Neural cell (in vitro differentiated cells): ENCODE data around the gene LRRC8B. TPM values are rescaled to one million over a fixed set of nuclear protein-coding genes. Genes with fewer than 3 reads are reported as not detected.

Experiments
- H2AFZ ChIP-seq: fragments of 200-600, 300-800 bp; sonication (generic), shearing (Covaris generic); 2 replicates; pipeline ENCODE4 v1.6.0; 2014; ENCODE audit warnings: low read depth, mild to moderate bottlenecking, antibody characterized with exemption, low read length, moderate library complexity
- H3F3A ChIP-seq: fragments of 200-600 bp; shearing (Covaris generic); 2 replicates; pipeline ENCODE4 v1.6.1; 2016; ENCODE audit warnings: mild to moderate bottlenecking, moderate library complexity, mixed read lengths, antibody characterized with exemption, low read length; ENCODE audit not compliant: insufficient read depth, poor library complexity, severe bottlenecking
- H3K27ac ChIP-seq: fragments of 200-600, 300-800 bp; sonication (generic), shearing (Covaris generic); 2 replicates; pipeline ENCODE4 v1.5.1; 2014; ENCODE audit warnings: mild to moderate bottlenecking, low read length, moderate library complexity
- H3K27me3 ChIP-seq: fragments of 300-800, 200-600 bp; sonication (generic), shearing (Covaris generic); 2 replicates; pipeline ENCODE4 v1.6.0; 2014; ENCODE audit warnings: mild to moderate bottlenecking, low read depth, low read length, moderate library complexity; ENCODE audit not compliant: insufficient read depth
- H3K36me3 ChIP-seq: fragments of 300-800, 200-600 bp; sonication (generic), shearing (Covaris generic); 2 replicates; pipeline ENCODE4 v1.5.1; 2014; ENCODE audit warnings: mild to moderate bottlenecking, antibody characterized with exemption, low read length, moderate library complexity; ENCODE audit not compliant: insufficient read depth
- H3K4me2 ChIP-seq: fragments of 300-800, 200-600 bp; sonication (generic), shearing (Covaris generic); 2 replicates; pipeline ENCODE4 v1.6.0; 2014; ENCODE audit warnings: mild to moderate bottlenecking, low read length
- H3K4me3 ChIP-seq: fragments of 300-800, 200-600 bp; sonication (generic), shearing (Covaris generic); 2 replicates; pipeline ENCODE4 v1.5.1; 2014; ENCODE audit warnings: mild to moderate bottlenecking, low read length, moderate library complexity
- H3K79me2 ChIP-seq: fragments of 200-600 bp; shearing (Covaris generic); replicated peaks from 2 replicates; pipeline ENCODE4 v1.6.0; 2014; ENCODE audit warnings: mild to moderate bottlenecking, low read length, moderate library complexity; ENCODE audit not compliant: insufficient read depth
- H3K9ac ChIP-seq: fragments of 300-800, 200-600 bp; sonication (generic), shearing (Covaris generic); 2 replicates; pipeline ENCODE4 v1.6.1; 2016; ENCODE audit warnings: mild to moderate bottlenecking, low read length, mixed read lengths
- H3K9me2 ChIP-seq: fragments of 200-600 bp; shearing (Covaris generic); 2 replicates; pipeline ENCODE4 v1.6.1; 2016; ENCODE audit warnings: mild to moderate bottlenecking, low read length, mixed read lengths; ENCODE audit not compliant: insufficient read depth
- H3K9me3 ChIP-seq: fragments of 200-600, 300-800 bp; sonication (generic), shearing (Covaris generic); 2 replicates; pipeline ENCODE4 v1.6.1; 2016; ENCODE audit warnings: mild to moderate bottlenecking, mixed run types, low read length, moderate library complexity, mixed read lengths
- H4K20me1 ChIP-seq: fragments of 200-600 bp; shearing (Covaris generic); 2 replicates; pipeline ENCODE4 v1.6.1; 2016; ENCODE audit warnings: mild to moderate bottlenecking, mixed run types; ENCODE audit not compliant: insufficient read depth
- CTCF ChIP-seq: fragments of 450-650 bp; IDR thresholded peaks from 2 replicates; pipeline ENCODE4 v1.5.1; 2014; ENCODE audit warnings: antibody characterized with exemption, mild to moderate bottlenecking, moderate library complexity; ENCODE audit not compliant: poor library complexity, severe bottlenecking
- EP300 ChIP-seq: fragments of 450-650 bp; conservative IDR thresholded peaks from 2 replicates; pipeline ENCODE4 v1.6.1; 2014; ENCODE audit warnings: antibody characterized with exemption, mild to moderate bottlenecking, moderate library complexity; ENCODE audit not compliant: poor library complexity, severe bottlenecking
- EZH2 ChIP-seq: fragments of 200-600, 300-800 bp; shearing (Covaris generic), sonication (generic); IDR thresholded peaks from 2 replicates; pipeline ENCODE4 v1.6.1; 2014; ENCODE audit warnings: antibody characterized with exemption, low read length, borderline replicate concordance, mild to moderate bottlenecking; ENCODE audit not compliant: insufficient read depth, poor library complexity, severe bottlenecking
- MXI1 ChIP-seq: fragments of 450-650 bp; conservative IDR thresholded peaks from 2 replicates; pipeline ENCODE4 v1.6.1; 2014; ENCODE audit warnings: antibody characterized with exemption, mild to moderate bottlenecking; ENCODE audit not compliant: poor library complexity, severe bottlenecking
- POLR2AphosphoS5 ChIP-seq: IDR thresholded peaks from 2 replicates; pipeline ENCODE4 v1.6.1; 2012
- RAD21 ChIP-seq: fragments of 450-650 bp; conservative IDR thresholded peaks from 2 replicates; pipeline ENCODE4 v1.6.1; 2014; ENCODE audit warnings: antibody characterized with exemption, mild to moderate bottlenecking, moderate library complexity
- REST ChIP-seq: IDR thresholded peaks from 2 replicates; pipeline ENCODE4 v1.6.1; 2012; ENCODE audit warnings: borderline replicate concordance
- SMC3 ChIP-seq: fragments of 450-650 bp; conservative IDR thresholded peaks from 2 replicates; pipeline ENCODE4 v1.6.1; 2014; ENCODE audit warnings: antibody characterized with exemption, mild to moderate bottlenecking, moderate library complexity; ENCODE audit not compliant: poor library complexity
- TAF1 ChIP-seq: IDR thresholded peaks from 2 replicates; pipeline ENCODE4 v1.6.1; 2012; ENCODE audit warnings: low read depth
- polyA plus RNA-seq: library from polyadenylated mRNA; depleted of rRNA; stranded (reverse); fragments of >200 nt; gene quantifications from 2 replicates; pipeline ENCODE4 v1.2.3, GENCODE V29; 2014

LRRC8B gene
- polyA plus RNA-seq, 1 donor from 2014 or later = 15.9 TPM

- H3K27ac ChIP-seq = no peak overlapping the region
Observed at GRCh38 chr1:89611721-89612120, 87.1 kb downstream of the LRRC8B start.

GRCh38 chr1:89613928-89614327 is 89.3 kb downstream of the LRRC8B start:
- Histone ChIP-seq H3K79me2 (no peaks in the 10 kb centered on the region), H4K20me1 (no peaks in the 10 kb centered on the region), H3F3A (no peaks in the 10 kb centered on the region), H3K4me2 (no peak overlapping the region), H3K9me3 (no peaks in the 10 kb centered on the region), H3K9ac (no peak overlapping the region), H3K9me2 (no peaks in the 10 kb centered on the region), H3K27ac (no peak overlapping the region), H3K27me3 (no peaks in the 10 kb centered on the region), H3K4me3 (no peak overlapping the region), H2AFZ (no peak overlapping the region), H3K36me3 (no peaks in the 10 kb centered on the region)
- TF ChIP-seq EP300 = no peak
- no peak for TF ChIP-seq RAD21
- no peak for TF ChIP-seq MXI1
- no peak for TF ChIP-seq CTCF
- no peak for TF ChIP-seq EZH2
- TF ChIP-seq POLR2AphosphoS5 = no peak
- TF ChIP-seq SMC3 = no peak
- TF ChIP-seq REST = no peak
- no peak for TF ChIP-seq TAF1

More at GRCh38 chr1:89611721-89612120, 87.1 kb downstream of the LRRC8B start:
- no peak overlapping the region for H2AFZ ChIP-seq
- H3K79me2 ChIP-seq = no peaks in the 10 kb centered on the region
- no peaks in the 10 kb centered on the region for H3K9me2 ChIP-seq
- no peaks in the 10 kb centered on the region for H4K20me1 ChIP-seq
- H3K9me3 ChIP-seq = no peaks in the 10 kb centered on the region
- no peak overlapping the region for H3K4me3 ChIP-seq
- H3K36me3 ChIP-seq = no peaks in the 10 kb centered on the region
- TF ChIP-seq TAF1 (no peak), CTCF (no peak), RAD21 (no peak), EP300 (no peak), POLR2AphosphoS5 (no peak), MXI1 (no peak)
- no peak overlapping the region for H3K9ac ChIP-seq
- no peak overlapping the region for H3K4me2 ChIP-seq
- H3F3A ChIP-seq = no peaks in the 10 kb centered on the region
- no peaks in the 10 kb centered on the region for H3K27me3 ChIP-seq
